CD4-positive, alpha-beta T cell treated with Interleukin-4 for 1 hour (primary cell): ENCODE measurements around the gene EMX1.

Experiments used
- DNase-seq, 2 donors: peaks; one replicate each; pipeline ENCODE4 v3.0.0-alpha.2; 2020 to 2022

EMX1 gene

DNA sequence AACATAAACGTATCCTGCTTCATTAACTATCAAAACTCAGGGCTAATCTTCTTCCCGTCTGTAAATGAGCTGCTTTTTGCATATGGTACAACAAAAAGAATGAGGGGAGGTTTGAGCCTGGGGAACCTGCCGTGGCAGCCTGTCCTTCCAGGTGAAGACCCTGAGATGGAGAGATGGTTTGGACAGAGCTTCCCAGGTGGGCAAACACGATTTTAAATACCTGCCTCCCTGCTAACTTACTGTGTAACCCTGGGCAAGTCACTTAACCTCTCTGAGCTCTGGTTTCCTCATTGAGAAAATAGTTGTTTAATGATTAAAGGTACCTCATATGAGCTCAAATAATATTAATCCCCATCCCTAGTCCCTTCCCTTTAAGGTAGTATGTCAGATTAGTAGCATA is 9.0 kb downstream of the EMX1 start:
- no peak for DNase-seq

DNA sequence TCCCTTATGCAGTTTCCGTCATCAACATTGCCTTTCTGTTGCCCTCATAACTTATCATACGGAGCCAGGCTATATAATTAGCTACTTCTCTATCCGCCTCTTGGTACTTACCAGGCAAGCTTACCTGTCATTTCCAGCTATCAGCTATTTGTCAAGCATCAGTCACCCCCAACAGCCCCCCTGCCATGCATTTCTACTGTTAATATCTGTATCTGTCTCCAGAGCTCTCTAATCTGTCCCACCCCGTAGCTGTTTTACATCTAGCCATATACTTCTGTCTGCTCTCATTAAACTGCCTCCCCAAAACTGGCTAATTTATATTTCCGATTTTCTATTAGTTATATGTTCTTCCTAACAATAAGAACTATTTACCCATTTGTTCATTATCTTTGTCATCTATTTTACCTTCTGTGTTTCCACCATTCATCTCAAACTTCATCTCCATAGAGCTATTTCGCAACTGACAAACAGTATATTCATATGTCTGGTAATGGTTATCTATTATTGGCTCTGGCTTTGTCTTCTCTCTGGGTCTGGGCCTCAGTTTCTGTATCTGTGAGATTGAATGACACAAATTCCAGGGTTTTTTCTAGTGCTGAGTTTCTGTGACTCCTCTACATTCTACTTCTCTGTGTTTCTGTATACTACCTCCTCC is 9.6 kb downstream of the EMX1 start:
- DNase-seq, result no peak

DNA sequence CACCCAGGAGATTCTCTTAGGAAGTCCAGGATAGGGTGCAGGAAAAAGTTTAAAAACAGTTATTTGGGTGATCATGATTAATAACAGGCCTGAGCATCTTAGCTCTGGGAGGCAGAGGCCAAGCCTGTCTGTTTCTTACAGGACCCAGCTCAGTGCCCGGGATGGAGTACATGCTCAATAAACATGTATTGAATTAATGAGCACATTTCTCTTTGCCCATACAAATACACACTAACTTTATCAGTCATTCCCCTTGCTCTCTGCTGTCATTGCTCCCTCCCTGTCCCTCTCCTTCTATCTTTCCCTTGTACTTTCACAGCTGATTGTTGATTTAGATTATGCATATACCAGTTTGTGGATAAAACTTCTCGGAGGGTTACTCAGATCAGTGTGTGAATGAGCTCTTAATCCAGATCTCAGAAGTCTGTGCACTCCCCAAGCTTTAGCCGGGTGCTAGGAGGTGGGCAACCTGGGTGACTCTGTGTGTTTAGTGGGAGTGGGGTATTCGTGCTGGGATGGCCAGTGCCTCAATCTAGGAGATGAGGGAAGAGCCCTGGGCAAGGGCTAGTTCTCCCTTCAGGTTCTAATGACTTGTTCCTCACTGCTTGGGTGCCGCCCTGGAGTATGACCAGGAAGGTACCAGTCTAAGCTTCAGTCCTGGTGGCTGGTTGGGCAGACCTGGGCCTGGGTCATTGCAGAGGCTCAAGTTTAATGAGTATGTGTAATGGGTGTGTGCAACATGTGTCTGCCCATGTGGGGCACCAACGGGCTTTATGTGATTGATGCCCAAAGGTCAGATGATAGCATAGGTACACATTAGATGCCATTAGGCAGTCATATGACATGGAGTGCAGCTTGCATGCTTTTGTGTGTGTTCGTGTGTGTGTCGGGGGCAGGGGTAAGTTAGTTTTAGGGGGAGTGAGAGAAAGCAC is 10.6 kb downstream of the EMX1 start:
- DNase-seq, result no peak

DNA sequence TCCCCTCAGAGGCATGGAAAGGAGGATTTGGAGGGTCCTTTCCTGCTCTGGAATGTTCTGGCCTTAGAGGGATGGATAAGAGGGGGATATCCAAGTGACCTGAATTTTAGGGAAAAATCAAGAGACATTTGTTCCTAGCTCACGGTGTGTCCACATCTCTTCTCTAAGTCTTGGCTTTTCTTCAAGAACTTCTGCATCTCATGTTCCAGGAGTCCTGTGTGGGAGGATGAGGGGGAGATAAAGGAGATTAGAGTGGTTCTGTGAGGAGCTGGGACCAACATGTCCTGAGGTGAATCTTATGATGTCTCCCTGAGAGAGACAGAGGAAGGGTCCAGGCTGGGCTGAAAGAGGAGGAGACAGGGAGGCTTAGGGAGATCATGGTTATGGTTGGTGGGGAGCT is 11.7 kb downstream of the EMX1 start:
- no peak for DNase-seq

DNA sequence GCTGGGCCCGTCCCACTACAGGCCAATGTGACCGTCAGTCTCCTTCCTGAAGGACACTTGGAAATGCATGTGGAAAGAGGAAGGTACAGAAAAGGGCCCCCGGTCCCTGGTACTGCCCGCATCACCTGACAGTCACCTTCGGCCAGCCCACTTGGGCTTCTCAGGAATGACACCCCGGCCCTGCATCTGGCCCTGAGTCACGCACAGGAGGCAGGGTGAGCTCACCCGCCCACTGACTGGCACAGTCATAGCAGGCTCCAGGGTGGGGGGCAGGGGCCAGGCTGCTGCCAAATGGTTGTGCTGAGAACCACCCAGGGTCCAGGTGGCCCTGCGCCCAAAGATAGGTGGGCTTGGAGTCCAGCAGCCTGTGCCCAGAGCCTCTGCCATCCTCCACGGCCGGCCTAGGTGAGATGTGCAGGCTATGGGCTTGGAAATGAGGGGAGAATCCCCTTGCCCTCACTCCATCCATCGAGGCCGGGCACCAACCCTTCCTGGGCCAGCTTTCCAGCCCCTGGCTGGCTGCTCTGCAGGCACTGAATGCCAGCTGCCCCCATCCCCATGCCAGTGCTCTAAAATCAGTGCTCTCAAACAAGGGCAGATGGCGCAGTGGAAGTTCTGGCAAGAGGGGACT is 14.1 kb downstream of the EMX1 start:
- no peak for DNase-seq

DNA sequence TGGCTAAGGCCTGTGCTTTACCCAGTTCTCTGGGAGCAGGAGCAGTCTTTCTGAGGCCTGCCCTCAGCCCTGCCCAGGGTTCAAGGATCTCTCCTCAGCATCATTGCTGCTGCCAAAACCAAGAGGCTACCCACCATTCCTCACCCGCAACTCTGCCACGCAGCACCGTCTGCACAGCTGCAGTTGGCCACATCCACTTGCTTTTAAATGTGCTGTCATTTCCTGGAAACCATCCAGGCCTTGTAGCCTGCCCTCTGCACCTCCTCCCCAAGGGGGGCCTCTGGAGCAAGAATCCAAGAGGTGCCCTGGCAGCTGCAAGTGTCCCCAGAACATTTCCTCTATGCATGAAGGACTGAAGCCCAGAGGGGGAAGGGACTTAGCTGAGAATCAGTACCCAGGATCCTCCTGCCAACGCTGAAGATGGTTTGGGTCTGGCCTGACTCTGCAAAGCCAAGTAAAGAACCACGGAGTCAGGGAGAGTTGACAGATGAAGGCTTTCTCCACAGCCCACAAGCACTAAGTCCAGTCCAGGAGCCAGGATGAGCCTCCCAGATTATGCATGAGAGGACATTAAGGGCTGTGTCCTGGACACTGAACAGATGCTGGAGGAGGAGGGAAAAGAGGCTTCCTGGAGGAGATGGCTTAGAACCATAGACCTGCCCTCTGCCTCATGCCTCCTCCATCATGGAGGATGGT is 14.9 kb downstream of the EMX1 start:
- DNase-seq, result no peak

DNA sequence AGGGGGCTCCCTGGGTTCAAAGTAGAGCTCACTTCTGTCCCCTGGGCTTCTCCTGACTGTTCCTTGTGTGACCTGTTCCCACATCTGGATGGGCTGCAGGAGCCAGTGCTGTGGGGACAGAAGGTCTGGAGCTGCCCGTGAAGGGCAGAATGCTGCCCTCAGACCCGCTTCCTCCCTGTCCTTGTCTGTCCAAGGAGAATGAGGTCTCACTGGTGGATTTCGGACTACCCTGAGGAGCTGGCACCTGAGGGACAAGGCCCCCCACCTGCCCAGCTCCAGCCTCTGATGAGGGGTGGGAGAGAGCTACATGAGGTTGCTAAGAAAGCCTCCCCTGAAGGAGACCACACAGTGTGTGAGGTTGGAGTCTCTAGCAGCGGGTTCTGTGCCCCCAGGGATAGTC is 15.5 kb downstream of the EMX1 start:
- DNase-seq, result no peak

DNA sequence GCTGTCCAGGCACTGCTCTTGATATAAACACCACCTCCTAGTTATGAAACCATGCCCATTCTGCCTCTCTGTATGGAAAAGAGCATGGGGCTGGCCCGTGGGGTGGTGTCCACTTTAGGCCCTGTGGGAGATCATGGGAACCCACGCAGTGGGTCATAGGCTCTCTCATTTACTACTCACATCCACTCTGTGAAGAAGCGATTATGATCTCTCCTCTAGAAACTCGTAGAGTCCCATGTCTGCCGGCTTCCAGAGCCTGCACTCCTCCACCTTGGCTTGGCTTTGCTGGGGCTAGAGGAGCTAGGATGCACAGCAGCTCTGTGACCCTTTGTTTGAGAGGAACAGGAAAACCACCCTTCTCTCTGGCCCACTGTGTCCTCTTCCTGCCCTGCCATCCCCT is 15.9 kb downstream of the EMX1 start:
- no peak for DNase-seq

DNA sequence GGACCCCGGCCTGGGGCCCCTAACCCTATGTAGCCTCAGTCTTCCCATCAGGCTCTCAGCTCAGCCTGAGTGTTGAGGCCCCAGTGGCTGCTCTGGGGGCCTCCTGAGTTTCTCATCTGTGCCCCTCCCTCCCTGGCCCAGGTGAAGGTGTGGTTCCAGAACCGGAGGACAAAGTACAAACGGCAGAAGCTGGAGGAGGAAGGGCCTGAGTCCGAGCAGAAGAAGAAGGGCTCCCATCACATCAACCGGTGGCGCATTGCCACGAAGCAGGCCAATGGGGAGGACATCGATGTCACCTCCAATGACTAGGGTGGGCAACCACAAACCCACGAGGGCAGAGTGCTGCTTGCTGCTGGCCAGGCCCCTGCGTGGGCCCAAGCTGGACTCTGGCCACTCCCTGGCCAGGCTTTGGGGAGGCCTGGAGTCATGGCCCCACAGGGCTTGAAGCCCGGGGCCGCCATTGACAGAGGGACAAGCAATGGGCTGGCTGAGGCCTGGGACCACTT is 16.4 kb downstream of the EMX1 start:
- no peak for DNase-seq

DNA sequence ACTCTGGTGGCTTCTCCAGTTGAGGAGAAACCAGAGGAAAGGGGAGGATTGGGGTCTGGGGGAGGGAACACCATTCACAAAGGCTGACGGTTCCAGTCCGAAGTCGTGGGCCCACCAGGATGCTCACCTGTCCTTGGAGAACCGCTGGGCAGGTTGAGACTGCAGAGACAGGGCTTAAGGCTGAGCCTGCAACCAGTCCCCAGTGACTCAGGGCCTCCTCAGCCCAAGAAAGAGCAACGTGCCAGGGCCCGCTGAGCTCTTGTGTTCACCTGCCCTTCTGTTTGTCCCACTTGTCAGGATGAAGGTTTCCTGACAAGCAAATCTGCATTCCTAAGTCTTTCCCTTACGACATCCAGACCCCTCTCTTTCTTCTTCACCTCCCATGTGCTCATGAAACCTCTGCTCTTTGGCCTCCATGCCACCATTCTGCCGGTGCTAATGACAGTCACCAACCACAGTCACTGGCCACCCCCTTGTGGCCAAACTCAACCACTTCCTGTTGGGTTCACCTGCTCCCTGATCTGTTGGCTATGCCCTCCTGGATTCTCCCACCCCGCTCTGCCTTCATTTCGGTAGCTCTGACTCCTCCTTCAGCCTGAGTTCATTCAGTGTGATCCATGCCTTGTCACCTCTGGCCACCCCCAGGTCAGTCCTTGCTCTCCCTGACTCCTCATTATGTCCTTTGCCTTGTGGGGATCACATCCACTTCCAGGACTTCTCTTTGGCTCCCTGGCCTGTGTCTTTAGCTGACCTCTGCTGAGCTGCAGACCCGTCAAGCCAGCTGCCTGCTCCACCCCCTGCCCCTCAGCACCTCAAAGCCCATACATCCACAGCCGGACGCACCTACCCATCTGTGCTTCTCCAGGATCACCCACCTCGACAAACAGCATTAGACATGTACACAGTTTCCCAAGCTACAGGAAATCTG is 17.6 kb downstream of the EMX1 start:
- no peak for DNase-seq

DNA sequence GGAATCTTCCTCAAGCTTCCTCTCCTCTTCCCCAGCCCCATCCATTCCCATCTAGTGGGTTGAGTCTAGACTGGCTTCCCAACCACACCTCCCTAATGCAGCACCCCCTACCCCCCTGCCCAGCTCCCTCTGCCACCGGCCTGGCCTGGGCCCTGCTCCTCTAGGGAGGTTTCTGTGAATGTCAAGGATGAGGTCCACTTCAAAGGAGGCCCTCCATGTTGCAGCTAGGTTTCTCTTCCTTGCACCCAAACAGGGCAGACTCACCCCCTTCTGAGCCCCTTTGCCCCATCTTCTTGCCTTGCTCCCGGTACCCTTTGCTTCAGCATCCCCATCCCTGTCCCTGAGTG is 18.3 kb downstream of the EMX1 start:
- DNase-seq, result no peak

DNA sequence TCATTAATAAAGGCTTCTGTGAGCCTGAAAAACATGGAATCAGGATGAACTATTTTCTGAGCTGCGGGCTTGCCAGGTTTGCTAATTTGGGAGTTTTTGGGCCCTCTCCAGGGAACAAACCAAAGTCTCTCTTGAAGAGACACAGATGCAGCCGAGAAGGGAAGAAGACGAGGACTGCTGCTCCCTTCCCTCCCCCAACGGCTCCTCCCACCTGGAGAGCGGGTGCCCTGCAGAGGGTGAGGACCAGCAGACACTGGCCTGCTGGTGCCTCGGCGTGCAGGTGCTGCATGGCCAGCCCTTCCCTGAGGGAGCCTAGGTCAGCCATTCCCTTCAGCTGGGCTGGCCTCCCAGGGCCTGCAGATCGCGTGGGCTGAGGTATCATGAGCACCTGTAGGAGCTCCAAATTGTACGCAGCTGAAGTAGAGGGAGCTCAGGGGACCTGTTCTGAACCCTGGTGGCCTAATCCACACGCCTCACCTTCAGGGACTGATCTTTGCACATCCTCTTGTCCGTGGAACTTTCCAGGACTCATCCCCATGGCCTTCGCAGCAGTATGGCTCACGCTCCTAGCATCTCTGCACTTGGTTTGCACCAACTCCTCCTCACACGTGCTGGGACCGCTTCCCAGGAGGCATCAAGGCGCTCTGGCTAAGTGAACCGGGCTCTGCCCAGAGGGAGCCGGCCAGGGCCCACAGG is 19.5 kb downstream of the EMX1 start:
- DNase-seq, result no peak

DNA sequence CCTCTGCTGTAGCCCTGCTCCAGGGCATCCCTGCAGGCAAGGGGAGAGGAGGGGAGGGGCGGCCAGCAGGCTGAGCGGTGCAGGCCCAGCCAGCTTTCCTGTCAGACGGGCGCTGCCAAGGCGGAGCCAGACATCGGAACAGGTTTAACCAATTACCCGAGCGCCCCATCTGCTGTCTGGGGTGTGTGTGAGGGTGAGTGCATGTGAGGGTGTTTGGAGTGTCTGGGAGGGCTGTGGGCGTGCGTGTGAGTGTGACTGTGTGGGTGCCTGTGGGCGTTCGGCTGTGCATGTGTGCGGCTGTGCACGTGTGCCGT is 20.0 kb downstream of the EMX1 start:
- DNase-seq, result no peak

DNA sequence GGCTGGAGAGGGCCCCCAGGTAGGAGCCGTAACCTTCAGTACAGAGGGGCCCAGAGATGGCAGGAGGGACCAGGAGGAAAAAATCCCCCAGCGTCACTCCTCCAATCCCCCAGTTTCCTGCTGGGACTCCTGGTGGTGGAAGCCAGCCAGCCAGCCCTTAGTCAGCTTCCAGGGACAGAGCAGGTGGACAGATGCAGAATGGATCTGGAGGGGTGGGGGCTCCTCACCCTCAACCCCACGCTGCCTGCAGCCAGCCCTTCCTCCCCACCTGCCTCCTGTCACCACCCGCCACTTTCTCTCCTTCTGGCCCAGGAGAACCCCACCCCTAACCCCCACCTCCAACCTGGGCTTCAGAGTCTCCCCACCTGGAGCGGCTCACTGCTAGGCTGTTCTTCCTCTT is 21.1 kb downstream of the EMX1 start:
- no peak for DNase-seq

DNA sequence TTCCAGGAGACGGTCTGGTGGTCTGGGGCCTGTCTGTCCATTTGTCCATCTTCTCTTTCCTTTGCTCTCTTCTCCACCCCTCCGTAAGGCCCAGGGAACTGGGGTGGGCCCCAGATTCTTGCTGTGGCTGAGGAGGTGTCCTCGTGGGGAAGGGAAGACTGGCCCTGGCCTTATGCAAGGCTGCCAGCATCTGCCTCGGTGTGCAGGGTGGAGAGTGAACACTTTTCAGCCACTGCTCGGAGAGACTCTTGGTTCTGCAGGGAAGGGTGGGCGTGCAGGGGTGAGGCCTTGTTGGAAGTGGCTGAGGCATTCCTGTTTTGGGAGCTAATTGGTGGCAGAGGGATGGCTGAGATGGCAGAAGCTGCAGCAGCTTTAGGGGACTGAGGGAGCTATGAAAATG is 23.0 kb downstream of the EMX1 start:
- no peak for DNase-seq

DNA sequence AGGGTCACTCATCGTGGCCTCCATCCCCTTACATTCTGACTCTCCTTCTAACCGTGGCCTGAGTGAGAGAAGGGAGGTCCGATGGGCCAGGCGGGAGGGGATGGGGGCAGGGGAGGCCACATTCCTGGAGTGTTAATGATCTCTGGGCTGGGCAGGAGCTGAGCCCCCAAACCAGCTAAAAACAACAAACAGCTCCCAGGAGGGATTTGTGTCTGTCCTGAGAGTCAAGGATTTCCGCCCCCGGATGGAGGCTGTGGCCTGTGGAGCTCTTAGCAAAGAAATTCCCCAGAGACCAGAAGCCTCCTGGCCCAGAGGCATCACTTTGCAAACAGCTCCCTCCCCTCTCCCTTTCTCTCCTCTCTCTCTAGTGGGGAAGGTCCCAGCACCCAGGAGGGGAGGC is 23.5 kb downstream of the EMX1 start:
- no peak for DNase-seq

DNA sequence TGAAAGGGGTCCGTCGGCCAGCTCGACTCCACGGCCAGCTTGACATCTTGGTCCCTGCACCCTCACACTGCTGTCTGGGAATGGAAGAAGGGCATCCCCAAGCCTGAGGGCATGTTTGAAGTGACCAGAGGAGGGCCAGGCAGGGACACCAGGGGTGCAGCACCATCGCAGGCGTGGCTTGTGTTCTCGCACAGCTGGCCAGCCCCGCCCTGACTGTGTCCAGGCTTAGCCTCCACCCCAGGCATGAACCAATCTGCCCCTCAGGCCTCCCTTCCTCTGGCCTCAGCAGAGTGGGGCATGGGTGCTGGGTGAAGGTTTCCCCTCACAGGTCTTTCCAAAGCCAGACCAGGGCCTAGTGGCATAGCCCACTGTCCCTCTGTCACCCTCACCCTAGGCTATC is 25.0 kb downstream of the EMX1 start:
- DNase-seq, result no peak

DNA sequence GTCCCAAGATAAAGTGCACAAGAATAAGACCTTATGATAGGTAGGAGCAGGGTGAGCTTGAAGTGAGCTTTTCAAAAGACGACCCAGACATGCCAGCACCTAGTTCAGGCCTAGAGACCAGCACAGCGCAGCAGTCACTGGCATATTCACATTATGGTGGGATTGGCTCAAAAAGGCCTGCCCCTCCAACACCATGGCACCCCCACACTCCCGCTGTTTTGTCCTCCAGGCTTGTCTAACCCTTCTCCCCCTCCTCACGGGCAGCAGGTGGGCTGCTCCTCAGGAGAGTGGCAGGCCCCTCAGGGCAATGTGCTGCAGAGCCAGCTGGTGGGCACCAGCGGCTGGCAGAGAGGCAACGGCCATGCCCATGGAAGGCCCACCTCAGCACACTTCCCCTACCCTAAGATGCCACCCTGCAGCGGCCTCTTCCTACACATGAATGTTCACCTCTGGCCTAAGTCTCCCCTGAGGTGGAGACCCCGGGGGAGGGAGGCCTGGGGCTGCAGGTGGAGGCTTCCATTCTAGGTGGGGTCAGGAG is 25.6 kb downstream of the EMX1 start:
- no peak for DNase-seq

DNA sequence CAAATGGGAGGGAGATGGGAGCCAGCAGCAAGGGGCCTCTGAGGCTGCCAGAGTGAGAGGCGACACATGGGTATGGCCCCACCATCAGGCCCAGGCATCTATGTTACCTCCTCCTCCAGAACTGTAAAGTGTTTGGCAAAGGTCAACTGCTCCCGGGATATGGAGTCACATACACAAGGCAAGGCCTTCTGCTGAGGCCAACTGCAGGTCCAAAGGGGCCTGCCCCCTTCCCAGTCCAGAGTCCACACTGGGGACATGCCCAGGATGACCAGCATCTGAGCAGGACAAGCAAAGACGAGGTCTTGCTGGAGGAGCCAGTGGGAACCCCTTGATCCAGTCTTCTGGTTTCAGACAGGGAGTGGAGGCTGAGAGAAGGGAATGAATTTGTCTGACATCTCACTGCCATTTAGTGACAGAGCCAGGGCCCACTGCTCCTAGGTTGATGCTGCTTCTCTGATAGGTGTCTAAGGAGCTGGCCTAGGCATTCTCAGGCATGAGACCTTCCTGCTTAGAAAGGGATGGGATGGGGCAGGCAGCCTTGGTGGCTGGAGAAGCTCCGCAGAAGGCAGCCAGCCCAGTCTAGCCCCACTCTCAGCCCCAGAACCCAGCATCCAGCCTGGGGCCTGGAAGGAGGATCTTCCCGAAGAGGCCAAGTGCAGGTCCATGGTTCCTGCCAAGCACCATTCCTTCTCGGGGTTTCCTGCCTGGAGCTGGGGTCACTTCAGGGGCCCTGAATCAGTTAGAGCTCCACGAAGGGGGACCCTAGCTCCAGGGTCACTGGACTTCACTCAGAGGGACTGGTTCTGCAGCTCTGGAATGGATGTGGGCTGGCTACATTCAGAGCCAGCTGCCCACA is 26.4 kb downstream of the EMX1 start:
- DNase-seq, result no peak

DNA sequence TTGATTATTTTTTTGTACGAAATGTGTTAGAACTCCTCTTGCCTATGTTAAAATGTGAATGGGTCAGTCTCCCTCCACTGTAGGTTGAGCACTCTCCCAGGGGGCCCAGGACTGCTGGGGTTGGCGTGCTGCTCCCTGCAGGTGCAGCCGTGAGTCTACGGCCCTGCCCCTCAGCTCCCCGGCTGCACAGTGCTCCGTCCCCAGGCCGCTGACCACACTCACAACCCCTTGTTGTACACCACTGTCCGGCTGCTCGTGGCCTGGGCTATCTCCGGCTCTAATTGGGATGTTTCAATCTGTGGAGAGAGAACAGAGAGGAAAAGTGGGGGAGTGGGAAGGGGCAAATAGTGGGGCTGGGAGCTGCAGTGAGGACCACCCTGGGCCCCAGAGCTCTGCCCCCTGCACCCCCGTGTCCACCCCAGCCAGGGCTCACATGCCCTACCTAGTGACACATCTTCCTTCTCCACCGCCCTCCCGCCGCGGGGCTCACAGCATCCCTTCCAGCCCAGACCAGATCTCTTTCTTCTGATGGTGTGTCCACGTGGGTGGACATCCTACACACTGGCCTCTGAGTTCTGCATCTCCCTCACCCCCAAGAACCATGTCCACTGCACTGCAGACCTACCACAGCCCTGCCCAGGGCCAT is 27.6 kb downstream of the EMX1 start:
- no peak for DNase-seq
